ENCODE data around the gene GGNBP2.

The GGNBP2 gene

DNA sequence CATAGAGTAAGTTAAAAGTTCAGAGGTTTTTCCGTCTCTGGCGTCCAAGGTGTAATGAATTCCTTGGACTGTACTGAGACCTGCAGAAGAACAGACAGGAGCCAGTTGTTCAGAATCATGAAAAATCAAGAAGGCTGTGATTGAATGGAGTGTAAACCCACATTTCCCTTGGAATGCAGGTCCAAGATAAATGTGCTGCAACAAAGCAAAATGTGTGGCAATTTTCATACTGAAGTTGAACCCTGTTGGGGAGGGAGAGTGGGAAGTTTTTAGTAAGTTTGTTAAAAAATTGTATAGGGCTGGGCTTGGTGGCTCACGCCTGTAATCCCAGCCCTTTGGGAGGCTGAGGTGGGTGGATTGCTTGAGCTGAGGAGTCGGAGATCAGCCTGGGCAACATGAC is 21.4 kb downstream of the GGNBP2 start:
- DNase-seq, result no peak

DNA sequence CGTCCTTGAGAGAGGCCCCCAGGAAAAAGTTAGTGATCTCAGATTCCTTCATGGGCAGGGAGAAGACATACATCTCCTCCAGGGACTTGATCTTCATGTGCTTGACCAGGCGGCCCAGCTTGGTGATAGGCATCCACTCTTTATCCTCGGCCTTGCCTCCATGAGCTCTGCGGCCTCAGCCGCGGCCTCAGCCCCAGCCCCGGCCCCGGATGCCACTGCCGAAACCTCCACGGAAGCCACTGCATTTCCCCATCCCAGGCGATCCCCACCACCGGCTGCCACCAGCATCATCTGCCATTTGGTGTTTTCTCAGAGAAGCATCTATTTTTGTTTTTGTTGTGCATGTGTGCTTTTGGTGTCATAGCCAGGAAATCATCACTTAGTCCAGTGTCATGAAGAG is 30.3 kb downstream of the GGNBP2 start:
- no peak for DNase-seq

DNA sequence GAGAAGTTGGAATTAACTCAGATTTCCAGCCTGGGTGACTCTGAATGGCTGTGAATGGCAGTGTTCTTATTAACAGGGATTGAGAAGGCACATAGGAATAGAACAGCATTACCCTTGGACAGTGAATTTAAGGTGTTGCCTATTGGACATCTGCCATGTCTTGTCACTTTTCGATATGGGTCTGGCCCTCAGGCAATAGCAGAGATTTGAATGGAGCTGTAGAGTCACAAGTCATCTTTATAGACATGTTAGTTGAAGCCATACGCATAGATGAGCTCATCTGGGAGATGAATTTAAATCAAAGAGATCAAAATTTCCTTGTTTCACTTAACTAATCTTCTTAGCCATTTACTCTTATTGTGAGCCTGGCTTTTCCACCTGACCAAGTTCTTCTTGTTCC is 32.1 kb downstream of the GGNBP2 start:
- DNase-seq, result no peak

DNA sequence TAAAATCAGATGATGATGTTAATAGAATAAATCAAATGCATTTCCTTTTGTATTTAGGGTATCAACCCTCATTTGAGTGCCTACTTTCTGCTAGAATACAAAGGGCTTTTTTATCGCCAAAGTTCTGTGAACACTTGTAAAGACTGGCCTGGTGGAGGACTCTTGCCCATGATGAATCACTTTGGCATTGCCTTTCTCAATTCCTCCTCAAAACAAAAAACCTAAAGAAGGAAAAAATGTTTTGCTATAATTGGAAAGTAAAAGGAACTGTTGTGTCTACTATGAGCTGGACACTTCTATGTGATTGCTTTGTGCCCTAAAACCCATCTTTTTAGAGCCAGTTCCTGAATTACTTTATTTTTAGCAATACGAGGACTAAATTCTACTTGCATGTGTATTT is 34.0 kb downstream of the GGNBP2 start:
- no peak for DNase-seq

DNA sequence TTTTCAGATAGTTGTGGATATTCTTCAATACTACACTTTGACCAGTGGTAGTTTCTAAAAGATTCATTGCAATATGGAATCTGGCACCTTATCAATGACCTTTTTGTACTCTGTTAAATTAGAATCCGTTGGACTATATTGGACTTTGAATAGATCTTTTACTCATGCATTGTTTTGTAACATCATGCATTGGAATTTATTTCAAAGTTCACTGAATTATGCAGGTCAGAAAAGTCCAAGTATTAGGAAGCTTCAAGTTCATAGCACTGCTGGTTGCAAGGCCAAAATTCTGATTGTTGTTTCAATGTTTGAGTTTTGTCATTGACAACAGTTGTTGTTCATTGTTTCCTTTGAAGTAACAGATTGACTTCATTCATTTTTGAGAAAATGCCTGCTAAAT is 39.1 kb downstream of the GGNBP2 start:
- DNase-seq, result no peak

DNA sequence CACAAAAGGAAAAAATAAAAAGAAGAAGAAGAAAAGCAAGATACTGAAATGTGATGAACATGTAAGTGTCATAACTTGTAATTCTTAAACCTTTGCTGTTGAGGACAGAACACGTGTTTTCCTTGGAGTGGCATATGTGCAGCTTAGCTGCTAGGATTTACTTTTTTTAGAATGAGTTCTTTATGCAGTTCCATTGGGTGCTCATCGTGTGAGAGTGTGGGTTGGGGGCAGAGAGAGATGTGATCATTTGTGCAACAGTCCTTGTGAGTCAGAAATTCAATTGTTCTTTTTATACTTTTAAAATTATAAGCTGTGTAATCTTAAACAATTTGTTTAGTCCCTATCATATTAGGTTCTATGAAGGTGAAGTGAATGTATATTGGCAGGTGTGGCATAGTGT is 41.4 kb downstream of the GGNBP2 start:
- no peak for DNase-seq

DNA sequence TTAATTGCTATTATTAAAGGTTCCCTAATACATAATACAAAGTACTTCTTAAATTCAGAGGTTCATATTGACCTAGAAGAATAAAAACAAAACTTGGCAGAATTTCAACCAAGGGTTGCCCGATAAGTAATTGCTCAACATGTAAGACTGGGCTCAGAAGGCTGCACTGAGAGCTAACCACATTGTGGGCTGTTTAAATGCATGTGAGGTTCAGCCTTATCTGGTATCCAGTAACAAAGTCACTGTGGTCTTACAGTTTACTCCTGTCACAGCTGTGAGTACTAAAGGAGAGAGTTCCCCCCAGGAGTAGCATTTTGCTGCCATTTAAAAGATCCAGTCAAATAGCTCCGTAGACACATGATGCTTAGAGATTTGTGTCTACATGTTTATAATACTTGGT is 45.4 kb downstream of the GGNBP2 start:
- no peak for DNase-seq

DNA sequence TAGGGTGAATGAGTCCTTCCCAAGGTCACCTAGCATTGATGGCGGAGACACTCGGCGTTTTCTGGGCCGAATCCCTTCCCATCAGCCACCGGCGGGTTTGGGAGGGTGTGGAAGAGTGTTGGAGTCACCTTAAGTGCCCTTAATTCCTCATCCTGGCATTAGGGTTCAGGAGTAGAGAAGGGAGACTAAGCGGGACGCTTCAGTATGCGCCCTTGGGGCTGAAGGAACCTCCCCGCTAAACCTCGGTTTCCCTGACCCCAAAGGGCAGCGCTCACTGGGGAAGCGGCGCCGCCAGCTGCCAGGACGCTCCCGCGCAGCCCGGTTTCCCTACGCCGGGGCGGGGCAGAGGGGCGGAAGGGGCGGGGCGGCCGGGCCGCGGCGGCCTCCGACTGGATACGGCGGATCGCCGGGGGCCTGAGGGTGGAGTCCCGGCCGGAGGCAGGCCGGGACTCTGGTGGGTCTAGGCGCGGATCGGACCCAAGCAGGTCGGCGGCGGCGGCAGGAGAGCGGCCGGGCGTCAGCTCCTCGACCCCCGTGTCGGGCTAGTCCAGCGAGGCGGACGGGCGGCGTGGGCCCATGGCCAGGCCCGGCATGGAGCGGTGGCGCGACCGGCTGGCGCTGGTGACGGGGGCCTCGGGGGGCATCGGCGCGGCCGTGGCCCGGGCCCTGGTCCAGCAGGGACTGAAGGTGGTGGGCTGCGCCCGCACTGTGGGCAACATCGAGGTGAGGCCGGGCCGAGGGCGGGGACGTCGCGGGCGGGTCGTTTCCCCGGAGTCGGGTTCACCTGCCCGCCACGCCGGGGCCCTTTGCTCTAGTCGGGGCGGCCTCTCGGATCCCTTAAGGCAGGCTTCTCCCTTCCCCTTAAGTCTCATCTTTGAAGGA is 47.0 kb downstream of the GGNBP2 start, which contains the start of gene DHRS11:
TSS of gene DHRS11 (plus strand) at position 446 of the 882 bp plus-strand sequence. CDS start at position 577, 131 bp downstream.
- peak; percentile 67 for DNase-seq

DNA sequence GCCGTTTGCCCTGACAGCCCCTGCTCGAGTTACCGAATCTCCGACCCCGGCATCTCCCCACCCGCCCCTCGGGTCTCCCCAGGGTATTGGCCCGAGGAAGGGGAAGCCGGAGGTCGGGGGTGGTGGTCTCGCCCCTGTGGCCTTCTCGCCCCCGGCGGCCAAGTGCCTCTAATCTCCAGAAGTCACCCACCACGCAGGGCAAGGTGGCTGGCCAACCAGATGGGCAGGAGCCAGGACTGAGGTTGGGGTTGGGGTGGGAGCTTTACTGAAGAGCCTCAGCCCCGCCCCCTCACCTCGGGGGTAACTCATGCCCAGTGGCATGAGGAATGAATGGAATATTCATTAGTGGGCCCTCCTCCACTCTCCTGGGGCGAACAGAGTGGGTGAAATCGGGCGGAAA is 47.6 kb downstream of the GGNBP2 start:
- no peak for DNase-seq

DNA sequence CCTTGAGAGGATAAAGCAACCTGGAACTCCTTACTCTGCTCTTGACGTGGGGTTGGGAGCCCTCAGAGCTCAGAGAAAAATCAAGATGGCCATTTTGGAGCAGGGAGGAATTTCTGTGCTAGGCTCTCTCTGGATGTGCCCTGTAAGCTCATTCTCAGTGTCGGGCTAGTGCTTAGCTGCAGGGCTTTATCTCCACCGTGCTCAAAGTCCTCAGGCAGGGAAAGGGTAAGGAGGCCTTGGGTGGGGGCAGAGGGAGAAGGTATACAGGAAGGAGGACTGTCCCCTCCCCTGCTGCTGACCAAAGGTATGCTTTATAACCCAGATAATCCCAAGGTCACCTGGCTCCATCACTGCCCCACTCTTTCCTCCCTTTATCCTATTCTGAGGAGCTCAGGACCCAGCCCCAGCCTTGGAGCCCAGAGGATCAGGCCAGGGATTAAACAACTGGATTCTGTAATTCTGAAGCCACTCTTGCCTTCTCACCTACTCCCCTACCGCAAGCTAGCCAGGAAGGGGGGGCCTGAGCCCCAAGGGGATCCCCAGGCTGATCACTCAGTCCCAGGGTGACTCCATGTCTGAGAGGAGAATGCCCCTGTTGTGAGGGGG is 48.1 kb downstream of the GGNBP2 start:
- DNase-seq, result no peak

DNA sequence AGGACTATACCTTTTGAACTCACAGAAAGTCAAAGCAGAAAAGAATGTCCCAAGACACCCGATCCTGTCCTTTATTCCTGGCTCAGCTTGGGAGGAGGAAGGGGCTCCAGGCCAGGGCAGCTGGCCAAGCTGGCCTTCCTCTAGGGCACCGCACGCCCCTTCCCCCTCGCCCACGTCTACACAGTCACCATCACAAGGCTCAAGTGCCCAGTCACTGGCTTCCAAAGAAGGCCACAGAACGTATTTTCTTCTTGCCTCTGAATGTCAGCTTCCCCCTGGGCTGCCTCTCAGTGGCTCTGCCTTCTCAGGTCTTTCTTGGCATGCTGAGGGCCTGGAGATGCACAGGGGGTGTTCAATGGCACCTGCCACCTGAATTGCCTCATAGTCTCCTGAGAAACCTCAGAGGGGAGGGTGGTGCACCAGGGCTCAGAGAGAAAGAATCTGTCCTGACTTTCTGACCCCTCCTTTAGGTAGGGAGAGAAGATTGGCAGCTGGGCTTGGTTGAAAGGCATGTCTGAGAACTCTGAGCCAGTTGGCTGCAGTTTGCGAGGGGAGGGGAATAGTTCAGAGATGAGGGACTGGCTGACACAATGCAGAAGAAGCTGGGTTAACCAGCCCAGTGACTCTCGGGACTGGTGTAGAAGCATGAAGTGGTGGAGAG is 49.1 kb downstream of the GGNBP2 start:
- no peak for DNase-seq

DNA sequence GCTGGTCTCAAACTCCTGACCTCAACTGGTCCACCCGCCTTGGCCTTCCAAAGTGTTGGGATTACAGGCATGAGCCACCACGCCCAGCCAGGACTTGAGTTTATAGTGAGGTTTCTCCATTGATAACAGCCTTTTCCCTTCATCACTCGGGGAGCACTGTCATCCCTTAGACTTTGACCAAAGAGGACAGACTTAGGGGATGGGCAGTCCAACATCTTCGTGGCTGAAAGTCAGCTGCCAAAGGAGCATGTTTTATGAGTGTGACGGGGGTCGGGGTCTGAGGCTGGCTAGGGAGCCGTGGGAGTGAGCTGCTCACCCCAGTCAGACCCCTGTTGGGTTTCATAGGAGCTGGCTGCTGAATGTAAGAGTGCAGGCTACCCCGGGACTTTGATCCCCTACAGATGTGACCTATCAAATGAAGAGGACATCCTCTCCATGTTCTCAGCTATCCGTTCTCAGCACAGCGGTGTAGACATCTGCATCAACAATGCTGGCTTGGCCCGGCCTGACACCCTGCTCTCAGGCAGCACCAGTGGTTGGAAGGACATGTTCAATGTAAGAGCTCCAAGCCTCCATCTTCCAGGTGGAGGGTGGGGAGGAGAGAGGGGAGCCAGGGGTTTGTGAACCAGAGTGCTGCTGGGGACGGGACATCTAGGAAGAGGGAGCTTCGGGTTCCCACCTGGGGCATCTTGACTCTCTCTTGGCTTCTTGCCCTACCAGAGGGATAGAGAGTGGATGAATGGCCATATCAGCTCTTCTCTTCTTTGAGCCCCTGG is 50.1 kb downstream of the GGNBP2 start:
- DNase-seq, result no peak

DNA sequence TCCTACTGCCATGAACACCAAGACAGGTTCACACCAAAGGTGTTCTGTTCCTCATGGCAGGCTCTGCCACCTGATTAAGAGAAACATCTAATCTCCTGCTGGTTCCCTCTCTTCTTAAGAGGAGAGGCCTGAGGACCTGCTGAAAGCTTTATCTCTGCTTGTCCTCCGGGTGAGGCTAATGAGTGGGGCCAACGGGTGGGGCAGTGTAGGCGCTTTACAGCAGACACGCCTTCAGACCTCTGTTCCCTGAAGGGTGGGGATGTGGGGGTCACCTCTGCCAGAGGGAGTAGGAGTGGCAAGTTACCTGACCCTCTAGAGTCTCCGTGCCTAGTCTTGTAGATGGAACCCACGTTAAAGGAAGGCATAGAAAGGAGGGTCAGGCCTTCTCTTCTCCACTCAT is 52.5 kb downstream of the GGNBP2 start:
- no peak for DNase-seq

DNA sequence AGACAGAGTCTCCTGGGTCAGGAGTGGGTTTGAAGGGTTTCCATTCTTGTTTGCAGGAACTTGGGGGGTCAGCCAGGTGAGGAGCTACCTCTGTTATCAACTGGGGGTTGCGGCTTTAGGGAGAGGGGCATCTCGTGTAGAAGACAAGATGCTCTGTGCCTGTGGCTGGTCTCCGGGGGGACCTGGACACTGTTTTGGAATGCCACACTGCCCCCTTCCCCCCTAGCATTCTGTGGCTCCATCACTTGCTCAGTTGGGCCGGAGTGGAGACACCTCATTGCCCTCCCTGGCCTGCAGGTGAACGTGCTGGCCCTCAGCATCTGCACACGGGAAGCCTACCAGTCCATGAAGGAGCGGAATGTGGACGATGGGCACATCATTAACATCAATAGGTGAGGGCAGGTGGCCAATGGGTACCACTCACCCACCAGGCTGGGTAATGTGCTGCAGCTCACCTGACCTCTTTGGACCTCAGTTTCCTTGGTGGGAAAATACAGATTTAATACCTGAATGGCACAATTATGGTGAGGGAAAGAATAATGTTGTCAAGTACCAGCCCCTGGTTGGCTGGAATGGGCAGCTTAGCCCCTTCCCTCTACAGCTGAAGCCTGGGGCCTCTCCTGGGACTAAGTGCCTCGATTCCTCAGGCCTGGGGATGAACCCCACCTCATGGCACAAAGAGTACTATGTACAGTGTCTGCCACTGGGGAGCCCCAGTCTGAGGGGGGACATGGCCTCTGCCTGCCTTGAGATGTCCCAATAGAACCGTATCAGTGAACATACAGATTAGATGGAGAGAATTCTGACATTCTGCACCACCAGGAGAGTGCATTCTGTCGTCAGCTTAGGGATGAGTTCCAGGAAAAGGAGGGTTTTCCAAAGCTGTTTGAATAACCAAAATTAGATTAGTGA is 53.4 kb downstream of the GGNBP2 start:
- DNase-seq, result no peak

DNA sequence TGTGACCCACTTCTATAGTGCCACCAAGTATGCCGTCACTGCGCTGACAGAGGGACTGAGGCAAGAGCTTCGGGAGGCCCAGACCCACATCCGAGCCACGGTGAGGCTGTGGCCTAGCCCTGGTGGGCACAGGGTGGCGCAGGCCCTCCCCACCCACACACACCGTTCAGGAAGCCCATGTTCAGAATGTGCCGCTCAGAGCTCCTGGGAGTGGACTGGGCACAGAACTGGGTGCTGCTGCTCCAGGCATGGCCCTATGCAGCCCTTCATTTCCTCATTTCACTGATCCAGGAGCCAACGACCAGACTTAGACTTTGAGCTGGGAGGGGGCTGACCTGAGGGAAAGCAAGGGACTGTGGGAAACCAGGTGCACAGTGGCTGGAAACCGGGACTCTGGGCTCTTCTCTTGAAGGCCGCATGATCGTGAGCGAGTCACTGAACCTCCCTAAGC is 54.3 kb downstream of the GGNBP2 start:
- no peak for DNase-seq

DNA sequence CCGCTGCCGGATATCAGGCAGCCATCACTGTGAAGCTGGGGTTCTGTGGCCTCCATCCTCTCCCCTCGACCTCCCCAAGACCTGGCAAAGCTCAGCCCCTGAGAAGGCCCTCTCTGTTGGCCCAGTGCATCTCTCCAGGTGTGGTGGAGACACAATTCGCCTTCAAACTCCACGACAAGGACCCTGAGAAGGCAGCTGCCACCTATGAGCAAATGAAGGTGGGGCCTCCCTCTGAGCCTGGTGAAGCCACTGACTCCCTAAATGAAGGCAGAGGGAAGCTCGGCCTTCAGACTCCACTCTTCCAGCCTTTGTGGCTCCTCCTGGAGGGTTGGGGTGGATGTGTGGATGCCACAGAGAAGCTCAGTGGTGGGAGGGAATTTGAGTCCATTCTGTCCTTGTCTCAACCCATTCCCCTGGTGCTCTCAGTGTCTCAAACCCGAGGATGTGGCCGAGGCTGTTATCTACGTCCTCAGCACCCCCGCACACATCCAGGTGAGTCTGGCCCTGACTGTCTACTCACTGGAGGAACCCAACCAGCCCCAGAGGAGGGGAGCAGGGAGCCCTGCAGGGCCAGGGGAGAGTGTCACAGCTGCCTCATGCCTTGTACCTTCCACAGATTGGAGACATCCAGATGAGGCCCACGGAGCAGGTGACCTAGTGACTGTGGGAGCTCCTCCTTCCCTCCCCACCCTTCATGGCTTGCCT is 55.0 kb downstream of the GGNBP2 start:
- no peak for DNase-seq

DNA sequence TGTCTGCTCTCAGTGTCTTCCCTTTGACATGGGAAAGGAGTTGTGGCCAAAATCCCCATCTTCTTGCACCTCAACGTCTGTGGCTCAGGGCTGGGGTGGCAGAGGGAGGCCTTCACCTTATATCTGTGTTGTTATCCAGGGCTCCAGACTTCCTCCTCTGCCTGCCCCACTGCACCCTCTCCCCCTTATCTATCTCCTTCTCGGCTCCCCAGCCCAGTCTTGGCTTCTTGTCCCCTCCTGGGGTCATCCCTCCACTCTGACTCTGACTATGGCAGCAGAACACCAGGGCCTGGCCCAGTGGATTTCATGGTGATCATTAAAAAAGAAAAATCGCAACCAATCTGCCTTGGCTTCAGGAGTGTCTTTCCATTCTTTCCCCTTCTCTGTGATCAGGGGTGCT is 55.7 kb downstream of the GGNBP2 start:
- DNase-seq, result no peak

DNA sequence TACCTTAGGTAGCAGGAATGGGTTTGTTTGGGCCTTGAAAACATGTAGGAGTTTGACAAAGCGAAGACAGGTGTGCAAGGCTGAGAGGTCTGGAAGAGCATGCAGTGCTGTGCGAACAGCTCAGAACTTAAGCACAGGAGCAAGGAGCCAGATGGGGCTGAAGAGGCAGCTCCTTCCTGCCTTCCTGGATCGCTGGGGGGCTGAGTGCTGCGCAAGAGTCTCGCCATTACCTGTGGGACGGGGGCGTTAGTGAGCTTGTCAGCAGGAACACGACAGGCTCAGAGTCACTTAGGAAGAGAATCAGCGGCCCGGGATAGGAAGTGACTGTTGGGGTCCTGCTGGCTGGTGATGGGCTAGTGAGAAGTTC is 56.2 kb downstream of the GGNBP2 start:
- no peak for DNase-seq

DNA sequence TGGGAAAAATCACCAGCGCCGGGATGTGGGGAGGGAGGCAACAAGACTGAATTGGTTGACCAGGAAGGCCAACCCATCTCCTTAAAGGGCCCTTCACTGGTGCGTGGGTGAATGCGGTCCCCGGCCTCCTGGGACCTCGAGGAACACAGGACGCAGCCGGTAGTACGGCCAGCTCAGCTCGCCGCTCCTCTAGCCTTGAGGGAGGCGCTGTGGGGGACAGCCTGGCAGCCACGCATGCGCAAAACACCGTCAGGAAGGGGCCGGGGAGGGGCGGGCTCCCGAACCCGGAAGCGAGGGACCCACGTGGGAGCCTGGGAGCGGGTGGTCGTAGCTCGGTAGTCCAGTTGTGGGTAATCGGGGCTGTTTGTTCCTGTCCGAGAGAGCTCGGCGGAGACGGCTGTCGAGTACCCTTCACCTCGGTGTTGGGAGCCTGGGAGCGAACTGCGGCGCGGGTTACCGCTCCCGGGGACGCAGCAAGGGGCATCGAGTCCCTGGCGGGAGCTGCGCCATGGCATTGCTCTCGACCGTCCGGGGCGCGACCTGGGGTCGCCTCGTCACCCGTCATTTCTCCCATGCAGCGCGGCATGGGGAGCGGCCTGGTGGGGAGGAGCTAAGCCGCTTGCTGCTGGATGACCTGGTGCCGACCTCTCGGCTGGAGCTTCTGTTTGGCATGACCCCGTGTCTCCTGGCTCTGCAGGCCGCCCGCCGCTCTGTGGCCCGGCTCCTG is 56.7 kb downstream of the GGNBP2 start, which contains the start of gene MRM1:
TSS of gene MRM1 (plus strand) at position 281 of the 727 bp plus-strand sequence. CDS start at position 509, 228 bp downstream.
- DNase-seq, result peak; percentile 79

DNA sequence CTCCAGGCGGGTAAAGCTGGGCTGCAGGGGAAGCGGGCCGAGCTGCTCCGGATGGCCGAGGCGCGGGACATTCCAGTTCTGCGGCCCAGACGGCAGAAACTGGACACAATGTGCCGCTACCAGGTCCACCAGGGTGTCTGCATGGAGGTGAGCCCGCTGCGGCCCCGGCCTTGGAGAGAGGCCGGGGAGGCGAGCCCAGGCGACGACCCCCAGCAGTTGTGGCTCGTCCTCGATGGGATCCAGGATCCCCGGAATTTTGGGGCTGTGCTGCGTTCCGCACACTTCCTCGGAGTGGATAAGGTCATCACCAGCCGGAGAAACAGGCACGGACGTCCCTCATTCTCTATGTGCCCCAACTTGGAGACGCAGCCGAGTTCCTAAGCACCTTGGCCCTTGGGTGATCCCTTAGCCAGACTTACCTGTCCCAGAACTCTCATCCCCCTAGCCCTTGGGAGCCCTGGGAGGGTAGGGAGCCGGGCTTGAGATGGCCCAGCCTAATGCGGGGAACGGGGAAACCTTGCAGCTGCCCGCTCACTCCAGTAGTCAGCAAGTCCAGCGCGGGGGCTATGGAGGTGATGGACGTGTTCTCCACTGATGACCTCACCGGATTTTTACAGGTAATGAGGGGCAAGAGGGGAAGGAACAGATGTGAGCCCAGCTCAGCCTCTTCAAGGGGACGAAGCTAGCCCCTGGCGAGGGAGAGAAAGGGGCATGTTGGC is 57.5 kb downstream of the GGNBP2 start:
- DNase-seq, result no peak

Measured in activated gamma-delta T cell (primary cell).